Stimulated activated CD4-positive, alpha-beta T cell treated with anti-CD3 and anti-CD28 coated beads, Interleukin-4, amount 100 ng/mL, for 4 hours (primary cell): ENCODE results near the gene SYNGR2.
A peak's percentile ranks its signal among the peaks of the same experiment; 100 is the strongest.

Experiments
- DNase-seq, 2 experiments: peaks; one replicate each; pipeline ENCODE4 v3.0.0-alpha.2; 2020

The SYNGR2 gene

DNA sequence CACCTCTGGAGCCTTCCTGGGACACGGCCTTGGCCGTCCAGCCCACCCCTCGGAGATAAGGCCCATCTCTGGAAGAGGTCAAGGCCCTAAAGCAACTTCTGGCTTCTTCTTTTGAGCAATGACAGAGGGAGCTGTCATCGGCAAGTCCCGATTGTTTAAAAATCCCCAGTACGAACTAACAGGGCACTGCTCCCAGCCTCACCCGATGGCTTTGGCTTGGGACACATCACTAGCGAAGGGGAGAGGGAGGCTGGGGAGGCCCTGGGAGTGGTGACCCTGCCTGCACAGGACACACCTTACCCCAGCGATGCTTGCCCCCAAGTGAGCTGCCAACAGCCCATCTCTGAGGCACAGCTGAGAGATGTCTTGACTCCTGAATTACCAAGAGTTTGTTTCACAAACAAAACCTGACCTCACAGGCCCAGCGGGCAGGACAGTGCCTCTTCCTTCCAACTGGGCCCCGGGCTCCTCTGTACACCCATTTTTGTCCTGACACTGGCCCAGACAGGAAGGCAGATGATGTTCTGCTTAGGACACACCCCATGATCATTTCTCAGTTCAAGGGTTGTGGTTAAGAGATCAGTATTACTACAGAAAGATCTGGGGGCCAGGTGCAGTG lies 4.8 kb downstream of the SYNGR2 start:
- DNase-seq = no peak

DNA sequence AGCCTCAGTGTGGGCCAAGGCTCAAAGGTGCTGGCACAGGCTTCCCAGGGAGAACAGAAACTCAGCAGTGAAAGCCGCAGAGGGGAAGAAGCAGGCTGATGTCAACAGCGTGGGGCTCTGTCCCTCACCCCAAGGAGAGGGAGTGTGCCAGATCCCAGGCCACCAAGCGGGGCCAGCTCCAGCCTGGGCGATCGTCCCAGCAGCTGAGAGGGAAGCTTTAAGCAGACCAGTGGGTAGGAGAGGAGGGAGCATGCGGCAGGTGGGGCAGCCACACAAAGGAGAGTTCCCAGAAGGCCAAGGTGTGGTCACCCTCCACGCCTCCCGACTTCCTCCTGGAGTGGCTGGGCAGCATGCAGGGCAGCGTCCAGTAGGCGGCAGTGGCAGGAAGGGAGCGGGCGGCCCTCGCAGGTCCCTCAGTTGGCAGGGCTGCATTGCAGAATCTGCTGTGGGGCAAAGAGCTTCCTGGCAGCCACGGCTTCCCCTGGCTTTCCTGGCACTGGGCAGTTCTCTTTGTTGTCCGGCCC lies 6.0 kb downstream of the SYNGR2 start:
- no peak for DNase-seq

DNA sequence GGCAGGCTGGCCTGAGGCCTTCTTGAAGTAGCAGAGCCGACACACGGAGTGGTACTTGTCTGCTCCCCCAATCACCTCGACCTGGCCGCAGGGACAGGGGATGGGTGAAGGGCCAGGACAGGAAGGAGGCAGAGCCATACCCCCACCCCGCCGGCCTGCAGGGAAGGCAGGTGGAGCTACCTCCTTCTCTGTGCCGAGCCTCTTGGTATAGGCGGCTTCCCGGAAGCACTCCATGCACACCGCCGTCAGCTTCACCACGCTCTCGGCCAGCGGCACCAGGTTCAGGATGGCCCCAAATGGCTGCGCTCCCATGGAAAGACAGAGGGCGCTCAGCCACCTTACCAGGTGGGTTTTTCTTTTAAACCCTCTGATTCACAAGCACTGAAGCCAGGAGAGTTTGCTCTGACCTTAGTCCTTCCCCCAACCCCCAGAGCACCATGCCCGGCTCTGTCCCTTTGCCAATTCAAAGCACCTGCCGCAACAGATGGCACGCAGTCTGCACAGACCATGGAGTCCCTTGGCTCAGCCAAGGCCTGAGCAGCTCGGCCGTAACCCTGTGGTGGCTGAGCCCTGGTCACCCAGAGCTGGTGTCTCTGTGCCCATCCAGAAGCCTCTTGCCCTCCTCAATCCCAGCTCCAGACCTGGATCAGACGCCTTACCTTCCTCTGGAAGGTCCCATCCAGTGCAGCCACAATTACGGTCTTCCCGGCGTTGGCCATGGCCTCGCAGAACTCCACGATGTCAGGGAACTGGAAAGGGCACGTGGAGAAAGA lies 6.7 kb downstream of the SYNGR2 start:
- DNase-seq = no peak

DNA sequence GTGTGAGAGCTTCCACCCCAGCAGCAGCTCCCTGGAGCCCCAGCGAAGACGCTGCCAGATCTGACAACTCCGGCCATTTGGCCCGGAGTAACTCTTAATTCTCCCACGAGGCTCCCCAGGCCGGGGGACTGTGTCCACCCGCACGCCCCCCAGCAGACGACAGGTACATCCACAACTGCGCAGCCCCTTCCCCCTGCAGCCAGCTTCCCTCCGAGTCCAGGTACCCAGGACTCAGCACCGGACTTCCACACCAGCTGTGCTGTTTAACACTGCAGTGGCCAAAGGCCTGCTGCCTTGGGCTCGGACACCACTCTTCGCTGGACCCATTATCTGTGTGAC lies 7.2 kb downstream of the SYNGR2 start:
- DNase-seq = no peak

DNA sequence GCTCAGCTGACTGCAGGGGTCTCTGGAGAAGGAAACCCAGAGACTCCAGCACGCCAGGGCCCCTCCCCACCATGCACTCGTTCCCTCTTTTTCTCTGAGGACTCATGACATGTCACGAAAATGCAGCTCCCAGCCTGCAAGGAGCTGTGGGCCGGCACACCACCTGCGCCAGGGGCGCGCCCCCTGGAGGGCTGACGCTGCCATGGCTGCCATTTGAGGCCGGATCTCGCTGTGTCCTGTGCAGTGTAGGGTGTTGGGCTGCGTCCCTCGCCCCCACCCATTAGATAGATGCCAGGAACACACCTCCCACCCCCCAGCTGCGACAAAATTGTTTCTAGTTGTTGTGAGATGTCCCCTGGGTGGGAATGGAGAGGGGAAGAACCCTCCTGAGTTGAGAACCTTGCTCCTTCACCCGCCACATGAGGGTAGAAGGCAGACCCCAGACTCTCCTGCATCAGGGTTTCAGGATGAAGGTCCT lies 8.2 kb downstream of the SYNGR2 start:
- peak; percentile 71 to 79 for DNase-seq

DNA sequence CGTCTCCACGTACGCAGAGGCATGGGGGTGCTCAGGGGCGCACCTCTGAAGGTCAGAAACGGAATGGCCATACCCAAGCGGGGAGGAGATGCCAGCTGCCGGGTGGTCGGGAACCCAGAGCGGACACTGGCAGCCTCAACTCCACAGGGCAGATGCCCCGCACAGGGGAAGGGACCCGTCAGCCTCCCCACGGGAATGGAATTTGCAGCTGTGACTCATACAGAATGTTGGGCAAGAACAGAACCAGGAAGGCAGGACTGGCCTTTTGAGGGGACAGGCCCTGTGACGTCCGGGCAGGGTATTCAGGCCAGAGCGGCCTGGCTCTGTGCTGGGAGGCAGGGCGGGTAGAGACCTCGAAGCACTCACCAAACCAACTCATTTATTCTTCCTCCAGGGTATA lies 11.0 kb downstream of the SYNGR2 start:
- DNase-seq = no peak

DNA sequence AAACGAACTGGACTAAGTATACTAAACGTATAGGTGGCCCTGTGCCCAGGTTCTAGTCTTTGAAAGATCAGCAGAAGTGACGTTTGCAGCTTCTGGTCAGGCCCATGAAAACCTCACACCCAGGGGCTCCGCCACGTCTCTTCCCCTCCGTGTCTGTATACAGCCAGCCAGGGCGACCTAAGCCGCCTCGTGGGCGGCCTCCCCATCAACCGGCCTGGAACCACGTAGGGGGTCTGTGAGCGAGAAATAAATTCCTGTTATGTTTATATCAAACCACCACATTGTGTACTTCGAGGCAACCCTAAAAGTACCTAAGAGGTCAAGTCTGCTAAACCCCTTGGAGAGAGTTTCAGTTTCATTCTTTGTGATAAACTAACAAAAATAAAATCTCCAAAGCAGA lies 11.7 kb downstream of the SYNGR2 start:
- no peak for DNase-seq

DNA sequence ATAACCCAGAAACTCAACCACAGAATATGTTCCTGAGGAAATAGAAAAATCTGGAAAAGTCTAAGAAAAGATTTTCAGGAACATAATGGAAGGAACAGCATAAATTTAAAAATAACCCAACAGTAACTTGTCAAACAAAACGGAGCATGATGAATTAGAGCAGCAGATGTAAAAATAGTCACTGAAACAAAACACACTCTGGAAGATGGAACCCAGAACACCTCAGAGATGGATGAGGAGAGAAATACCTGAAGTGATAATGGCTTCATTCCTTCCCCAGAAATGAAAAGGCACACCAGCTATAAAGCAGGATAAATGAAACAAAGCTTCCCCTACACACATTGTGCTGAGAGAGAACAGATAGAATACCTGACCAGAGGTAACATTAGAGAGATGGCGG lies 12.1 kb downstream of the SYNGR2 start:
- DNase-seq = no peak

DNA sequence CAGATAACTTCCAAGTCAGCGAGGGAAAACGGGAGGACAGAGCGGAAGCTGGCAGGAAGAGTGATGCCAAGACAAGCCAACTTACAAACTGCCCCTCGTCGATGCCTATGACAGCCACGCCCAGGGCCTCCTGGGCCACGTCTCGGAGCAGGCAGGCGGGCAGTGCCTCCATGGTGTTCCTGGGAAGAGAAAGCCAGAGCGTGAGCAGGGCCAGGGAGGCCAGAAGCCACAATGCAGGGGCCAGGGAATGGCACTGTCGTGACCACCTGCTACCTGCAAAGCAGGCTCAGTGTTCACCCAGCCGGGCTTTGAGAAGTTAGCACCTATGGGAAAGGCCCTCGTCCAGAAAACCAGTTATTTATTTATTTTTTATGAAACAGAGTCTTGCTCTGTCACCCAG lies 14.1 kb downstream of the SYNGR2 start:
- DNase-seq = no peak

DNA sequence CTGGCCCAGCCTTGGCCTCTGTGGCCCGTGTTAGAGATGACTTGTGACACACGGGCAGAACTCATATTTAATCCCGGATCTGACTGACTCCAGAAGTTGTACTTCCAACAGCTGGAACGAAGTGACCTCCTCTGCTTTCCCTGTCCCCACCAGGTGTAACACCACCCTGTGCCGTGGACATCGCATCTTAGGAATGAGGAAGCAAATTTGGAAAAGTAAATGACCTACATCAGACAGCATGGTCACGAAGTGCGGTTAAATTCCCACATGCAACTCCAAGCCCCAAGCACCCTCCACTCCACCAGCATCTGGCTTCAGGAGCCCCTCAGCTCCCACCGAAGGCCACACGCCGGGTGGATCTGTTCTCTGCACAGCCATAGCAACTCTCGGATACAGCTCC lies 15.5 kb downstream of the SYNGR2 start:
- no peak for DNase-seq

DNA sequence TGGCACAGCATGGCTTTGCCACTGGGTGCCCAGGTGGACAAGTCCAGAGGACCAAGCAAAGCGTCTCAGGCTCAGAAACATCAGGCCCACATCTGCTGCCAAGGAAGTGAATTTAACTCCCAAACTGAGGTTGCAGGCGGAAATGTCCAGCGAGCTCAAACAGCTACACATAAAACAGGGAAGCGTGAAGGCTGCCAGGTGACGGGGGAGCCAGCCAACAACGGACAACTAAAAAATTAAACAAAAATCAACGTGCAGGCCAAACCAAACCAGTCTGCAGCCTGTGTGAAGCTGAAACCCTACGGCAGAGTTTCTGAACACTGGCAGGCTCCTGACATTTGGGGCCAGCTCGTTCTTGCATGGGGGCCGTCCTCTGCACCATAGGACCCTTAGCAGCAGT lies 16.0 kb downstream of the SYNGR2 start:
- no peak for DNase-seq

DNA sequence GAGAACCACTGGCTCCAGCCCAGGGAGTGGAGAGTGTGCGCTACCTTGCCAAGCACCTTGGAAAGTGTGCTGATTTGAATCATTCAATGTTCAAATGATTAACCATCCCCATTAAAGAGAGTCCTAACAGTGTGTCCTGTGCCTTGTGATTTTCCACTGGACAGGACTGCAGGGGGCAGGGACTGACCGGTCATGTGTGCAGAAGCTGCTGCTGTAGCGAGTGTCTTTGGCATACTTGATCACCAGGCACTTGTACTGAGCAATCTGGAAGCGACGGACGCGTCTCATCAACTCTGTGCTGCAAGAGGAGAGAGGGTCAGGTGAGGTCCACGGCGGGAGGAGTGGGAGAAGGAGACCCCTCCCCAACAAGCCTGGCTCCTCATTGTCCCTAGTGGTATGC lies 16.5 kb downstream of the SYNGR2 start:
- no peak for DNase-seq

DNA sequence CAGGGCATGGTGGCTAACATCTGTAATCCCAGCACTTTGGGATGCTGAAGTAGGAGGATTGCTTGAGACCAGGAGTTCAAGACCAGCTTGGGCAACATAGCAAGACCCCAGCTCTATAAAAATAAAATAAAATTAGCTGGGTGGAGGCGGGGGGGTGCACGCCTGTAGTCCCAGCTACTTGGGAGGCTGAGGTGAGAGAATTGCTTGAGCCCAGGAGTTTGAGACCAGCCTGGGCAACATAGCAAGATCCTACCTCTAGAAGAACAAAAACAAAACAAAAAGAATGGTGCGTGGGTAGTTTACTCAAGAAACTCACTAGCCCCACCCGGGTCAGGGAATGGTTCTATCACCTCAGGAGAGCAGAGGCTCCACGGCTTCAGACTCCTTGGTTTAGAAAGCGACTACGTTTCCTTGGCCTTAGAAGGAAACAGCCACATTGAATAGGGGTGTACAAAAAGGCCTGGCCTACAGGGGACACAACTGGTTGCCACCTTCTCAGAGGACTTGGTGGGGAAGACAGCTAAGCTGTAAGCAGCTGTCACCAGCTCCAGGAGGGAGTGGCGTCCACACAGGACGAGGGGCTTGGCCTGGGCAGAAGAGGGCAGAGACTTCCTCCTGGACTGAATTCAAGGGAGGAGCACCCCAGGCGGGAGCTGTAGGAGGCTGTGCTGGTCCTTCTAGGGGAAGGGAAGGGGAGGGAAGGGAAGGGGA lies 17.8 kb downstream of the SYNGR2 start:
- DNase-seq = no peak

DNA sequence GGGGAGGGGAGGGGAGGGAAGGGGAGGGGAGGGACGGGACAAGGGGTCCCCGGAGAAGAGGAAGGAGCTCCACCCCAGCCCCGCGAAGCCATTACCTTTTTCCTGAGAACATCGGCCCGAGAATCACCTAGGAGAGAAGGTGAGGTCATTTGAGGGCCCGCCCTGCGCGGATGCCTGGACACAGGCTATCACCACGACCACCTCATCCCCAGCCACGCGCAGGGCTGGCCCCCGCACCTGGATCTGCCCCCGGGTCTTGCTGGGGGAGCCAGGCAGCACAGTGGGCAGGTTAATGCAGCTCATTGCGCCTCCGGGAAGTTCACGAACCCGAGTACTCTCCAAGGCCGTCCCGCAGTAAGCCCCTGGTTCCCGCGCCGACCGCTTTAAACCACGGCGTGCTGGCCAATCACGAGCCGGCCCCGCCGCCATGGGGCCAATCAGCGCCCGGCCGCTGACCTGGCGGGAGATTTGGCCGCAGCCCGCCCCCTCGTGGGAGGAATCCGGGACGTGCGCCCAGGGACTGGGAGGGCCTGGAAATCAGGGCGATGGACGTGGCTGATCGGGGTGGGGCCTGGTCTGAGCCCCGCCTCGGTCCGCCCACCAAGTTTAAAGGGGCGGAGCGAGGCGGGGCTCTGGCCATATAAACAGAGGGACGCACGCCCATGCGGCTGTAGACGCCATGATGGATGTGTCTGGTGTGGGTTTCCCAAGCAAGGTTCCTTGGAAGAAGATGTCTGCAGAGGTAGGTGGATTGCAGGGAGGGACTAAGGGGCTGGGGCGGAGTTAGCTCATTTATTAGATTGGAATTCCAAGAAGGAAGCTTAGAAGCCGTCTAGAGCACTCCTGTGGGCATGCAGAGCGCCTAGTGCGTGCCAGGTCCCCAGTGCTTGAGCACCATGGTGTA lies 18.6 kb downstream of the SYNGR2 start, which contains the start of the genes AFMID and TK1:
Gene AFMID, plus strand, starts transcription at position 671 of the 904 bp plus-strand sequence. Its CDS starts 9 bp downstream, at position 680.
Gene TK1, minus strand, starts transcription at position 361 of the 904 bp plus-strand sequence. Its CDS starts 58 bp downstream, at position 303.
- DNase-seq = peak; percentile 63 to 80

DNA sequence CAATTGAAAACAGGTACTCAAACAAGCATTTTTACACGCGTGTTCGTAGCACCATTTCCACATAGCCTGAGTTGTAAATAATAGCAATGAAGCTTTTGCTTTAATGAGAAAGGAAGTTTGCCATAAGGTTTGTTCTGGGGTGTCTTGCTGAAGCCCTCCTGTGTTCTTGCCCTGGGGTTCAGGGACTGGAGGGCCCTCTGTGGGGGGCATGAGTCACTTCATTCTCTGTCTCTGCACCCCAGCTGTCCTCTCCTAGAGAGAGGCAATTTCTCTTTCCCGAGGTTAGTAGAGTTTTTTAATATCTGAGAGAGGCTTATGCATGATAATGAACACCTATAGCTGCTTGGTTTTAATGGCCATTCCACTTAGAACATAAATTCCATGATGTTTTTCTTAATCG lies 28.3 kb downstream of the SYNGR2 start:
- DNase-seq = no peak

DNA sequence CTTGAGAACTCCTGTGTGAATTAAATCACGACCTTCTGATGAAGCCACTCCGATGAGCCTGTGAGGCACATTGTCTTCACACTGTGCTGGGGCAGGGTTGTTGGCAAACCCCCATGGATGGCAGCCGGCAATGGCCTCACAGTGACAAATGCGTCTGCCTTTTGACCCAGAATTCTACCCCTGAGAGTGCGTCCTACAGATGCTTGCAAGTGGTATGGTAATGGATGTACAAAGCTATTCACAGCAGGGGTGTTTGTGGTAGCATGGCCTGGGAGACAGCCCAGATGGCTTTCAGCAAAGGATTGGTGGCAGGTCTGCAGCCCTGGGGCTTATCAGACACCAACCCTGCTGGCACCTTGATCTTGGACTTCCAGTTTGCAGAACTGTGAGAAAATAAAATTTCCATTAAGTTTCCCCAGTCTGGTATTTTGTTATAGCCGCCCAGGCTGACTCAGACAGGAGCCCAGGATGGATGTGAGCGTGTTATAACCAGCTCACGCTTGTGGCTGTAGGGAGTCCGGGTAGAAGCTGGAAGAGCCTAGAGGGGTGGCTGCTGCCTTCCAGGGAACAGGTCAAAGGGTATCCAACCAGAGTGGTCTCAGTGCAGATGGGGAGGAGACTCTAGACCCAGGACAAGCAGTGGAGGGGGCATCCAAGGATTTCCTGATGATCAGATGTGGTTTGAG lies 28.9 kb downstream of the SYNGR2 start:
- DNase-seq = no peak

DNA sequence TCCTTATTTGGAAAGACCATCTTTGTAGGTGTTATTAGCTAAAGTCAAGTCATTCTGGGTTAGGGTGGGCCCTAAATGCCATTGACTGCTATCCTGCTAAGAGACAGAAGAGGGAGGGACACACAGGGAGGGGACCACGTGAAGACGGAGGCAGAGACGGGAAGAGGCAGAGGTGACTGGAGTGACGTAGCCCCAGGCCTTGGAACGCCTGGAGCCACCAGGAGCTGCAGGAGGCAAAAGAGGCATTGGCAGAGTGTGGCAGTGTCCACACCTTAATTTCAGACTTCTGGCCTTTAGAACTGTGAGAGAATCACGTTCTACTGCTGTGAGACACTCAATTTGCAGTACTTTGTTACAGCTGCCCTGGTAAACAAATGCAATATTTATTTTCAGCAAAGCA lies 32.1 kb downstream of the SYNGR2 start:
- no peak for DNase-seq

DNA sequence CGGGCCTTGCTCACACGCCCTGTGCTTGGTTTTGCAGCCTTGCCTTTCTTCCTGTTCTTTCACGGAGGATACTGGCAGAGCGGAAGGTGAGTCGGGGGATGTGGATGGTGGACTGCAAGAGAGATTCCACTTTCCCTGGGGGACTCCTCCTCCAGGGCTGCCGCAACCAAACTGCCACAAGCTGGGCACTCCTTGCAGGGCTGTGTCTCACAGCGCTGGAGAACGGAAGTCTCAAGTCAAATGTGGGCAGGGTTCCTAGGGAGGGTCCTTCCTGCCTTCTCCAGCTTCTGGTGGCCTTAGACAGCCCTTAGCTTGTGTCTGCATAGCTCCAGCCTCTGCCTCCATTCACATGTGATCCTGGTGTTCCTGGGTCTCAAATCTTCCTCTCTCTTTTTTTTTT lies 34.3 kb downstream of the SYNGR2 start:
- DNase-seq = no peak

DNA sequence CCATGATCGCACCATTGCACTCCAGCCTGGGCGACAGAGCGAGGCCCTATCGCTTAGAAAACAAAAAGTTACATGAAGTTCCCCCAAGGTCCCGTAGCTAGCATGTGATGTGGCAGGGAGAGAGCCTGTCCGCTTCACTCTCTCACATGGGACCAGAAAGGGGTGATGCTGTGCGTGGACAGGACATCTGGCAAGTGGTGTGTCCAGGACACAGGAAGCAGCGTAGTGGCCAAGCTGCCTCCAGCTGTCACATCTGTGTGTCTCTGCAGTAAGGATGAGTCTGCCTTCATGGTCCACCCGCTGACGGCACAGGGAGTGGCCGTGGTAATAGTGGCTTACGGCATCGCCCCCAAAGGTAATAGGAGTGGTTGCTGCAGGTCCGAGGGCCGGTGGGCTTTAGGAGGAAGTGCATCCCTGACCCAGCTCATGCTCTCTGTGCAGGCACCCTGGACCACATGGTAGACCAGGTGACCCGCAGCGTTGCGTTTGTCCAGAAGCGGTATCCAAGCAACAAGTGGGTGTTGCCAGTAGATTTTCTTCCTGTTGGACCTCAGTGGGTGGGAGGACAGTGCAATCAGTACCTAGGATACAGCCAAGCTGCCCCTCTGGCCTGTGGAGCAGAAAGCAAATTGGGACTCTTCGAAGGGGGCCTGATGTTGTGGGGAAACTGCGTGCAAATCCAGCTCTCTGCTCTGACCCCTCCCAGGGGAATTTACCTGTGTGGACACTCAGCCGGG lies 36.2 kb downstream of the SYNGR2 start:
- DNase-seq = no peak

DNA sequence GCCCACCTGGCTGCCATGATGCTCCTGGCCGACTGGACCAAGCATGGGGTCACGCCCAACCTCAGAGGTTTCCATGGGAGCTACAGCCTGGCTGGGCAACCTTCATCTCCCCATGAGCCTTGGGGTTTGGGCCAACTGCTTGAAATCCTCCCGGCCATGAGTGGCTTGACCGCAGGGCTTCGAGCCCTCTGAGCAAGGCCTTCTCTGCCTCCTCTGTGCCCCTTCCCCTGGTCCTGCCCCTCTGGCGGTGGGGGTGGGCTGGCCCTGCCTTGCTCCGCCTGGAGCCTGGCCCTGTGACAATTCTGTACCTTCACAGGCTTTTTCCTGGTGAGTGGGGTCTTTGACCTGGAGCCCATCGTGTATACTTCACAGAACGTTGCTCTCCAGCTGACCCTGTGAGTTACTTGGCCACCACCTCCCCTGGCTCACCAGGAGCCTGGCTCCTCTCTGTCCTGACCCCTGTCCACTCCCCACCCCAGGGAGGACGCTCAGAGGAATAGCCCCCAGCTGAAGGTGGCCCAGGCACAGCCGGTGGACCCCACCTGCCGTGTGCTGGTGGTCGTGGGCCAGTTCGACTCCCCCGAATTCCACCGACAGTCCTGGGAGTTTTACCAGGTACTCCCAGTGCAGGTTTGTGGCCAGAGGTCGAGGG lies 36.9 kb downstream of the SYNGR2 start:
- no peak for DNase-seq

DNA sequence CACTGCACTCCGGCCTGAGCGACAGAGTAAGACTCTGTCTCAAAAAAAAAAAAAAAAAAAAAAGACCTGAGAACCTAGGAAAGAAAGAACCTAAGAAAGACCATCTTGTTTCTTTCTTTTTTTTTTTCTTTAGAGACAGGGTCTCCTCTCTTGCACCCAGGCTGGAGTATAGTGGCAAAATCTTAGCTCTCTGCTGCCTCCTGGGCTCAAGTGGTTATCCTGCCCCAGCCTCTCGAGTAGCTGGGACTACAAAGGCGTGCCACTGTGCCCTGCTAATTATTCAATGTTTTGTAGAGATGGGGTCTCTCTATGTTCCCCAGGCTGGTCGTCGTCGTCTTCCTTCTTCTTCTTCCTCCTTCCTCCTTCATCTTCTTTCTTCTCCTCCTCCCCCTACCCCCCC lies 37.9 kb downstream of the SYNGR2 start:
- no peak for DNase-seq
